ENCODE measurements around the gene ZDHHC14.

GRCh38 chr6:157383471-157383870 lies 2.5 kb downstream of the ZDHHC14 start:
- TF ChIP-seq CTCF (conservative IDR thresholded peaks at IDR 0.05; ENCODE audit: low read depth, low read length): no peak
- no peak for TF ChIP-seq EZH2 (IDR thresholded peaks at IDR 0.05; ENCODE audit: low read length, unreplicated experiment)

All from PC-3 (cell line).